Endothelial cell of umbilical vein (primary cell): Measurements from ENCODE around the gene CAV1. TPM values are rescaled to one million over a fixed set of nuclear protein-coding genes. Genes with fewer than 3 reads are reported as not detected.

ENCODE experiments used
- BruUV-seq: library from RNA; stranded (reverse); fragments of 400-500 nt; replicated peaks from 2 replicates; lab custom pipeline; 2021; lab: Mats Ljungman, UMichigan
- CTCF ChIA-PET: fragments of 300-600, 350-600 bp; sonication (Branson Sonifier 250); formaldehyde crosslinking; loops from one replicate; lab custom pipeline; 2021; ENCODE audit warnings: antibody characterized with exemption, inconsistent platforms; lab: Charles Lee
- POLR2A ChIA-PET: fragments of 300-600, 350-600 bp; sonication (Branson Sonifier 250); formaldehyde crosslinking; loops from one replicate; lab custom pipeline; 2021; ENCODE audit warnings: antibody characterized with exemption, inconsistent platforms; lab: Charles Lee
- DNase-seq: peaks from one replicate; pipeline ENCODE4 v3.0.0-alpha.2; 2011; ENCODE audit warnings: low read depth, low spot score
- FAIRE-seq: peaks from 2 replicates; lab custom pipeline; 2011; peaks lifted over from hg19 to GRCh38; lab: Jason Lieb, UNC
- H2AFZ ChIP-seq: 2 replicates; pipeline ENCODE4 v1.6.0; 2012; ENCODE audit warnings: low read depth, low read length, control low read depth, inconsistent platforms
- H3K27ac ChIP-seq: 2 replicates; pipeline ENCODE4 v1.5.1; 2011; ENCODE audit warnings: low read depth, mild to moderate bottlenecking, control low read depth, low read length, moderate library complexity; ENCODE audit not compliant: insufficient read depth
- H3K27me3 ChIP-seq, 2 experiments: 2 replicates each; pipeline versions ENCODE4 v1.6.0 to v1.6.1; 2011; ENCODE audit warnings: low read length in 2 of 2, mixed read lengths in 1 of 2; ENCODE audit not compliant: control insufficient read depth in 2 of 2, insufficient read depth in 2 of 2
- H3K36me3 ChIP-seq, 2 experiments: 2 replicates in 1 of 2; 3 replicates in 1 of 2; pipeline ENCODE4 v1.5.1; 2011; ENCODE audit warnings: low read length in 2 of 2, mild to moderate bottlenecking in 1 of 2, moderate library complexity in 1 of 2; ENCODE audit not compliant: control insufficient read depth in 2 of 2, insufficient read depth in 2 of 2; ENCODE audit errors: extremely low read depth in 1 of 2
- H3K4me1 ChIP-seq: 3 replicates; pipeline ENCODE4 v1.5.1; 2011; ENCODE audit warnings: mild to moderate bottlenecking, low read length; ENCODE audit not compliant: control insufficient read depth, insufficient read depth; ENCODE audit errors: extremely low read depth
- H3K4me2 ChIP-seq: 2 replicates; pipeline ENCODE4 v1.6.1; 2011; ENCODE audit warnings: low read length, control low read depth, mixed read lengths; ENCODE audit not compliant: insufficient read depth
- H3K4me3 ChIP-seq, 3 experiments: fragments of 200-600 bp in 1 of 3; sonication (generic), shearing (Covaris generic) in 1 of 3; replicated peaks in 1 of 3; 2 replicates each; pipeline ENCODE4 v1.5.1; 2011 to 2016; ENCODE audit warnings: control low read depth in 3 of 3, low read length in 3 of 3, mild to moderate bottlenecking in 2 of 3, inconsistent platforms in 1 of 3, low read depth in 1 of 3, moderate library complexity in 1 of 3; ENCODE audit not compliant: insufficient read depth in 1 of 3
- H3K79me2 ChIP-seq: 2 replicates; pipeline ENCODE4 v1.6.0; 2012; ENCODE audit warnings: low read length, inconsistent platforms; ENCODE audit not compliant: control insufficient read depth, insufficient read depth
- H3K9ac ChIP-seq: replicated peaks from 2 replicates; pipeline ENCODE3; 2011; ENCODE audit warnings: low read length, control low read depth; ENCODE audit not compliant: insufficient read depth; ENCODE audit errors: extremely low read depth
- H3K9me1 ChIP-seq: replicated peaks from 3 replicates; pipeline ENCODE4 v1.6.0; 2011; ENCODE audit warnings: mild to moderate bottlenecking, low read length; ENCODE audit not compliant: control insufficient read depth, insufficient read depth; ENCODE audit errors: extremely low read depth
- H3K9me3 ChIP-seq: replicated peaks from 2 replicates; pipeline ENCODE4 v1.5.1; 2012; ENCODE audit warnings: low read length, inconsistent platforms; ENCODE audit not compliant: control insufficient read depth, insufficient read depth
- H4K20me1 ChIP-seq: replicated peaks from 2 replicates; pipeline ENCODE3; 2011; ENCODE audit warnings: mild to moderate bottlenecking, low read length; ENCODE audit not compliant: control insufficient read depth, insufficient read depth; ENCODE audit errors: extremely low read depth
- FOS ChIP-seq: IDR thresholded peaks from 2 replicates; pipeline ENCODE4 v1.6.1; 2011; ENCODE audit warnings: mild to moderate bottlenecking, low read length, moderate library complexity, borderline replicate concordance; ENCODE audit not compliant: insufficient read depth
- GATA2 ChIP-seq: IDR thresholded peaks from 2 replicates; pipeline ENCODE4 v1.7.0; 2011; ENCODE audit warnings: low read depth, mild to moderate bottlenecking, moderate library complexity, mixed read lengths, low read length; ENCODE audit not compliant: insufficient read length, insufficient read depth
- MYC ChIP-seq: IDR thresholded peaks from one replicate; pipeline ENCODE4 v1.6.1; 2011; ENCODE audit warnings: mild to moderate bottlenecking, low read depth, low read length
- POLR2A ChIP-seq: IDR thresholded peaks from 2 replicates; pipeline ENCODE4 v1.6.1; 2012; ENCODE audit warnings: low read depth, mild to moderate bottlenecking, control low read depth, low read length
- dilution Hi-C: fragments of 300-500 bp; cut with MboI; formaldehyde crosslinking; loops from one replicate; pipeline ENCODE4 v1.15.0; 2019; ENCODE audit warnings: low sequenced_read_pairs; ENCODE audit not compliant: extremely low pct_ligation_motif_present
- intact Hi-C: fragments of 100-400 bp; cut with micrococcal nuclease; formaldehyde crosslinking; loops from one replicate; pipeline ENCODE4 v1.10.0; 2022
- polyA plus RNA-seq, 4 experiments: library from polyadenylated mRNA; depleted of rRNA in 3 of 4; stranded (reverse) in 3 of 4; unstranded in 1 of 4; fragments of >200 nt; gene quantifications; 2 replicates each; pipeline versions ENCODE4 v1.2.1 to v1.2.3, GENCODE V29; 2011 to 2012; ENCODE audit warnings: missing spikeins in 1 of 4
- total RNA-seq: library from RNA; stranded (reverse); gene quantifications from 2 replicates; pipeline ENCODE4 v1.2.3, GENCODE V29; 2021
- TF ChIP-seq, protein P1 (sequence below), 2 donors: IDR thresholded peaks; 1 replicate in 1 of 2; 2 replicates in 1 of 2; pipeline ENCODE4 v1.5.1; 2011; ENCODE audit warnings: low read length in 2 of 2, mild to moderate bottlenecking in 2 of 2, moderate library complexity in 2 of 2, control low read depth in 1 of 2, inconsistent platforms in 1 of 2, low read depth in 1 of 2; ENCODE audit not compliant: insufficient read depth in 1 of 2; ENCODE audit errors: extremely low read depth in 1 of 2
- TF ChIP-seq, protein P2 (sequence below): IDR thresholded peaks from 2 replicates; pipeline ENCODE4 v1.6.1; 2011; ENCODE audit not compliant: insufficient read depth, insufficient read length

Gene CAV1
- total and polyA plus RNA-seq, 2 donors (not counting 3 experiments of a cell fraction or from before 2014, with no cell fraction given): 1,483 to 3,129 TPM

DNA sequence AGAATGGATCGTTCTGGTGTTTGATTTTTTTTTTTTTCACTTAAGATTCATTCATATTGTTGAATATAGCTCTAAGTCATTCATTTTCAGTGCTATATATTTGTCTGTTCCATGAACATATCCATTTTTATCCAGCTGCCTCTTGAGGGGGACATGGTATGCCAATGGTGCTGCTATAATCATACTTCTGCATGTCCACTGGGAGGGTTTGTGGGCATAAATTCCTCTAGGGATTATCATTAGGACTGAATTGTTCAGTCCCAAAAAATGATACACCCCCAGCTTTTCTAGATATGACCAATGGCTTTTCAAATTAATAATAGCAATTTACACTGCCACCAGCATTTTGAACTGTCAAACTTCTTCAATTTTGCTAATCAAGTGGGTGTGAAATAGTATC, 41.1 kb downstream of the CAV1 start:
- H3K36me3 ChIP-seq: no peaks in the 10 kb centered on the region
- peaks cover 16% of the 10 kb centered on the region for H3K4me1 ChIP-seq
- CTCF ChIA-PET: interaction anchor here (0.8 to 2.5 kb wide), 3 partner anchors 9 to 23 kb away, joined by 3 to 9 read pairs (median 4); no protein-coding TSS in a partner anchor
- POLR2A ChIA-PET: no interaction called here
- H3K79me2 ChIP-seq: no peaks in the 10 kb centered on the region
- no peak overlapping the region for H3K4me3 ChIP-seq
- no peak for FAIRE-seq
- no peak overlapping the region for H3K27ac ChIP-seq
- H3K27me3 ChIP-seq: no peaks in the 10 kb centered on the region
- intact Hi-C loops: no loop called here
- DNase-seq: no peak
- TF ChIP-seq FOS (no peak), GATA2 (no peak)
- TF ChIP-seq, protein P1, sequence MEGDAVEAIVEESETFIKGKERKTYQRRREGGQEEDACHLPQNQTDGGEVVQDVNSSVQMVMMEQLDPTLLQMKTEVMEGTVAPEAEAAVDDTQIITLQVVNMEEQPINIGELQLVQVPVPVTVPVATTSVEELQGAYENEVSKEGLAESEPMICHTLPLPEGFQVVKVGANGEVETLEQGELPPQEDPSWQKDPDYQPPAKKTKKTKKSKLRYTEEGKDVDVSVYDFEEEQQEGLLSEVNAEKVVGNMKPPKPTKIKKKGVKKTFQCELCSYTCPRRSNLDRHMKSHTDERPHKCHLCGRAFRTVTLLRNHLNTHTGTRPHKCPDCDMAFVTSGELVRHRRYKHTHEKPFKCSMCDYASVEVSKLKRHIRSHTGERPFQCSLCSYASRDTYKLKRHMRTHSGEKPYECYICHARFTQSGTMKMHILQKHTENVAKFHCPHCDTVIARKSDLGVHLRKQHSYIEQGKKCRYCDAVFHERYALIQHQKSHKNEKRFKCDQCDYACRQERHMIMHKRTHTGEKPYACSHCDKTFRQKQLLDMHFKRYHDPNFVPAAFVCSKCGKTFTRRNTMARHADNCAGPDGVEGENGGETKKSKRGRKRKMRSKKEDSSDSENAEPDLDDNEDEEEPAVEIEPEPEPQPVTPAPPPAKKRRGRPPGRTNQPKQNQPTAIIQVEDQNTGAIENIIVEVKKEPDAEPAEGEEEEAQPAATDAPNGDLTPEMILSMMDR (IDR thresholded peaks at IDR 0.05; ENCODE audit: extremely low read depth in 1 of 2, insufficient read depth in 1 of 2, low read depth in 1 of 2, low read length in 2 of 2): no peak
- no peaks in the 10 kb centered on the region for H3K9me3 ChIP-seq
- BruUV-seq: no TSS peak
- no peak overlapping the region for H2AFZ ChIP-seq
- dilution Hi-C loops: no loop called here
- H3K9ac ChIP-seq: no peak overlapping the region
- no peaks in the 10 kb centered on the region for H3K9me1 ChIP-seq
- H3K4me2 ChIP-seq: no peak overlapping the region
- no peaks in the 10 kb centered on the region for H4K20me1 ChIP-seq

DNA sequence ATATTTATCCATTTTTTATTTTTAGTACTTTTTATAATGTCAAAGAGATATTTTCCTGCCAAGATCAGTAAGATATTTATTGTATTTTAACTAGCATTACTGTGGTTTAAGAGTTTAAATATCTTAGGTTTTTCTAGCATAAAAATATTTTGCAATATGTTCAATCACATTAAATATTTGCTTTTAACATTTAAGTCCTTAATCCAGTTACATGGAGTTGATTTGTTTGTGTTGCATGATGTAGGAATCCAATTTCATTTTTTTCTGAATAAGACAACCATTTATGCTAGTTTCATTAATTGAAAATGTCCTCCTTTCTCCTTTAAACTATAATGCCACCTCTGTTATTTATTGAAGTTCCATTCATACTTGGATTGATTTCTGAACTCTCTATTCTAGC, 41.8 kb downstream of the CAV1 start:
- DNase-seq: no peak
- Histone ChIP-seq H3K79me2 (no peaks in the 10 kb centered on the region), H4K20me1 (no peaks in the 10 kb centered on the region), H3K4me2 (no peak overlapping the region), H2AFZ (no peak overlapping the region), H3K27ac (no peak overlapping the region), H3K9me1 (no peaks in the 10 kb centered on the region), H3K36me3 (no peaks in the 10 kb centered on the region), H3K4me3 (no peak overlapping the region), H3K27me3 (no peaks in the 10 kb centered on the region), H3K4me1 (peaks cover 23% of the 10 kb centered on the region), H3K9ac (no peak overlapping the region), H3K9me3 (no peaks in the 10 kb centered on the region)
- no peak for FAIRE-seq
- ChIA-PET CTCF (interaction anchor here (1.0 to 2.6 kb wide), 3 partner anchors 8 to 25 kb away, joined by 3 to 9 read pairs (median 8); no protein-coding TSS in a partner anchor), POLR2A (no interaction called here)
- intact Hi-C loops (no loop called here), dilution Hi-C loops (no loop called here)
- no TSS peak for BruUV-seq
- TF ChIP-seq MYC: no peak
- no peak for TF ChIP-seq POLR2A
- TF ChIP-seq, protein P2, sequence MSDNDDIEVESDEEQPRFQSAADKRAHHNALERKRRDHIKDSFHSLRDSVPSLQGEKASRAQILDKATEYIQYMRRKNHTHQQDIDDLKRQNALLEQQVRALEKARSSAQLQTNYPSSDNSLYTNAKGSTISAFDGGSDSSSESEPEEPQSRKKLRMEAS: no peak
- TF ChIP-seq, protein P1 (IDR thresholded peaks at IDR 0.05; ENCODE audit: extremely low read depth in 1 of 2, insufficient read depth in 1 of 2, low read depth in 1 of 2, low read length in 2 of 2): no peak
